Activated CD8-positive, alpha-beta memory T cell treated with anti-CD3 and anti-CD28 coated beads, Interleukin-2, amount 50 U/mL, for 48 hours (primary cell): Measurements from ENCODE around the gene DSCAML1.

Experiments
- DNase-seq: peaks from one replicate; pipeline ENCODE4 v3.0.0-alpha.2; 2020

The DSCAML1 gene

DNA sequence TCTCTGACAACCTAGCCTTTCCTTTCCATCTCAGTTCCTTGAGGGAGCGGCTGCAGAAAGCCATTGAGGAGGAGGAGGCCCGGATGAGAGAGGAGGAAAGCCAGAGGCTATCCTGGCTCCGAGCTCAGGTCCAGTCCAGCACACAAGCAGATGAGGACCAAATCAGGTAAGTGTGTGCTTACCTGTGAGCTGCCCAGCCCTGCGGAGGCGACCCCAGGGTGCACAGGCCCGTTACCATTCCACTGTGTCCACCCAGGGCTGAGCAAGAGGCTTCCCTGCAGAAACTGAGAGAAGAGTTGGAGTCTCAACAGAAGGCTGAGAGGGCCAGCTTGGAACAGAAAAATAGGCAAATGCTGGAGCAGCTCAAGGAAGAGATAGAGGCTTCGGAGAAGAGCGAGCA is 406.3 kb downstream of the DSCAML1 start:
- DNase-seq = no peak

DNA sequence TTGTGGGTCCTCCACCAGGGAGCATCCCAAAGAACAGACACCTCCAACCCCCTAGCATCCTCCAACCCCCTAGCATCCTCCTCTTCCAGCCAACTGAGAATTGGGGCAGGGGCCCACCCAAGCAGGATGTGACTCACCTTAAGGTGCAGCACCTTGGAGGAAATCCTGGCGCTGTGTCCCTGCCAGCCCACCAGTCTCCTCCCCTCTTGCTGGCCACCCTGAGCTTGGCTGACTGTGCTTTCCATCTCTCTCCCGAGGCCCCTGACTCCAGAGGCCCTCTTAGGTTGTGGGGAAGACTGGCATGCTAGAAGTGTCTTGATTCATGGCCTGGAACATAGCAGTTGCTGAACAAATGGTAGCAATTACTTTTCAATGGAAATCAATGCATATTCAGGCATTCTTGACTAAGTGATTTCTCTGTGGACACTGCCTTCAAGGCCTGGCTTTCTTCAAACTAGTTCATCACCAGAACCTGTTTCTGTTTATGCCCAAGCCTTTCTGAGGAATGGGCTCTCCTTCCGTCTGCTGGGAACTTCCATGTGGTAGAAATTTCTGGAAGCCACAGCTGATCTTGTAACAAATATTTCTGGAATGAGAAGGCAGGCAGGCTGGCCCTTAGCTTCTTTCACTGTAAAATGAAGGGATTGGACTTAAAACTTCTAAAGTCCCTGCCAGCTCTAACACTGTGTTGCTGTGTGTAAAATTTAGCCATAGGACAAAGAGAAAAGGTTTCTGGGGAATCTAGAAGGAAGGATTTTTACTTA is 408.8 kb downstream of the DSCAML1 start:
- no peak for DNase-seq

DNA sequence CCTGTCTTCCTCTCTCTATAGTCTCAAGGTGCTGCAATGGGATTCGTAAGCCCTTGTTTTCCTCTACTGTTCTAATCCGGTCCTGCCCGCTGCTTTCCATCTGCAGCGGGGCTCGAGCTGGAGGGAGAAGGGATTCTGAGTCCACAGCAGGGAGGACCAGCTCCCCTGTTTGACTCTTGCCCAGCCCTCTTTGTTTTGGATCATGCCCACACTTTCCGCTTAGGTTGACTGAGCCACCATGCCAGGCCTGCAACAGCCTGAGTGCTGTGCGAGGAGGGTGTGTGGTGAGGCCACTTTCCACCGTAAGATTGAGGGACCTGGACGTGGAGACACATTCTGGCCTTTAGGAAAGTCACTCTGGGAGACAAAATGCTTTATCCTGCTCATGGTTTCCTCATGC is 411.1 kb downstream of the DSCAML1 start:
- no peak for DNase-seq

DNA sequence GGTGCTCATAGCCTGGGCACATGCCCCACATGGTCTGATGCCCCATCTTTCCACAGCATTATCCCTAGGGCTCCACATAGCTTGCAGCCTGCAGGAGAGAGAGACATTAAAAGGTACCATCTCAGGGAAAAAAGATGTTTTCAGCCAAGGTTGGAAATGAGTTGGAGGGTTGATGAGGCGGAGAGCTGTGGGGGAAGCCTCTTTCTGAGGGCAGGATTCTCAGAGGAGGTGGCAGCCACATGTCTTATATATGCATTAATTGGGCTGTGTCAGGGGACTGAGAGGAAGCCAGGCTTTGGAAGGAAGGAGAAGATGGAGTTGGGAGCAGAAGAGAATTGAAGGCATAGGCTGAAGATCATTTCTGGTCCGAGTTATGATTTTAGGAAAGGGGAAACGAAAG is 411.5 kb downstream of the DSCAML1 start:
- DNase-seq = no peak

DNA sequence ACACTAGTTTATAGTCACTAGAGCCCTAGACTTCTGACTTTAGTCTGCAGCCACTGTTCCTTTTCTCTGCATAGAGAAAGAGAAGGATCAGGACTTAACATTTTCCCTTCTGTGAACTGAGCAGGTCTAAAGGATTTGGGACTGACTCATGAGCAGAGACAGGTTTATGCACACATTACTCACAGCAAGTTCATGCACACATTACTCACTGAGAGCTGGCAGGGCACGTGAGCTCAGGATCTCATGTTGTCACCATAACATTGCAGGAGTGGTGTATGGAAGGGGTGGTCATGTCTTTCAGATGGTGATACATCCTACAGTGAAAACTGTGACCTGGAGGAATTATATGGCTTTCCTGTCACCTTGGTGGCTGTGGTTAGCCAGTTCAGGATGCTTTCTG is 413.0 kb downstream of the DSCAML1 start:
- no peak for DNase-seq

DNA sequence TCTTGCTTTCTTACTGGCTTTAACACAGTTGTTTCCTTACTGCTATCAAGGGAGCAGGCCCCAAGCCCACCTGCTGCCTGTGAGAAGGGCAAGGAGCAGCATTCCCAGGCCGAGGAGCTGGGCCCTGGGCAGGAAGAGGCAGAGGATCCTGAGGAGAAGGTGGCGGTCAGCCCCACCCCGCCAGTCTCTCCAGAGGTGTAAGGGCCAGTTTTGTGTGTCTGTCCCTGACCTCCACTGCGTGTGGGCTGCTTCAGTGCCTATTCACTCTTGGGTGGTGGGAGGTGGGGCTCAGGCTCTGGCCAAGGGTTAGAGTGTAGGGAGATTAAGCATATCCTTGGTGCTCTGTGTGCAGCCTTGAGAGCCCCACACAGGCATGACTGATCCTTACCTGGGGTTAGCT is 414.3 kb downstream of the DSCAML1 start:
- no peak for DNase-seq

DNA sequence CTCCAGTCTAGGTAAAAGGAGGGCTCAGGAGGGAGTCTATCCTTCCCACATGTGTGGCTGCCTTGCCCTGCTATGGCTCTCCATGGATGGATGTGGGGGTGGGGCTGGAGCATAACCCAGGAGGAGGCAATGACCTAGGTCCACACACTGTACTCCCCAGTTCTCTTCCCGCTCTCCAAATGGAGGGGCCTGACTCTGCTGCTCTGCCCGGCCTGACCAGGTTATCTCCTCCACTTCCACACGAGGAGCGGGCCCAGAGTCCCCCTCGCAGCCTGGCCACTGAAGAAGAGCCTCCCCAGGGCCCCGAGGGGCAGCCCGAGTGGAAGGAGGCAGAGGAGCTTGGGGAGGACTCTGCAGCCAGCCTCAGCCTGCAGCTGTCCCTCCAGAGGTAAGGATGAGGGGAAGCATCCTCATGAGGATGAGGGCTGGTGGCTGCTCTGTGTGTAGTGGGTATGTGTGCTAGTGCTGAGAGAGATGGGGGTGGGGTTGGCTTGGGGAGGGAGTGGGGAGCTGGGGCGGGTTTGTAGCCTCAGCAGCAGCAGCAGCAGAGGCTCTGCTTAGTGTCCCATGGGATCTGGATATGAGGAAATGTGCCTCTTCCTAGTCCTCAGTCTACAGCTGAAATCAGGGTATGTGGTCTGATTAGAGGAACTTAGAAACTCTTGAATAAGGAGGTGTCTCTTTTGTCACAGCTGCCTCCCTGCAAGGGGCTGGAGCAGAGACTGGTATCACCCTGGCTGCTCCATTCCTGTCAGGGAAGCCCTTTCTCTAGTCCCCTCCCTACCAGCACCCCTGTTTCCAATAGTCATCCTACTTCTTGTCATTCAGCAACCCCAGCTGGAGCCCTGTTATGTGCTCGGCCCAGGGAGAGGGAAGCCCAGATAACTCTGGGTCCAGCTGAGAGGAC is 415.3 kb downstream of the DSCAML1 start:
- DNase-seq = no peak

DNA sequence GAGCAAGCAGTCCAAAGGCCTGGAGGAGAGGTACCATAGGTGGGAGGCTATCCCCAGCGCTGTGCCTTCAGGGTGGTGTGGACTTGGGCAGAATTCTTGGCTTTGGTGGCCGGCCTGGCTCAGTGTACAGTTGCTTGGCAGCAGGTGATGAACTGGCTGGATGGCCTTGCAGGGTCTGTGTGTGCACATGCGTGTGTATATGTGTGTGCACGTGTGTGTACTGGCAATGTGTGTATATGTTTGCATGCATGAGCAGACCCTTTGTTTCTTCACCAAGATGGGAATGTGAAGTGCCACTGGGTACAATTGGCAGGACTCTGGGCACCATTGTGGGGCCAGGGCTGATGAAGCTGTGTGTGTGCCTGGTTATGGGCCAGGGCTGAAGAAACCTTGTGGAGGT is 416.3 kb downstream of the DSCAML1 start:
- DNase-seq = no peak

DNA sequence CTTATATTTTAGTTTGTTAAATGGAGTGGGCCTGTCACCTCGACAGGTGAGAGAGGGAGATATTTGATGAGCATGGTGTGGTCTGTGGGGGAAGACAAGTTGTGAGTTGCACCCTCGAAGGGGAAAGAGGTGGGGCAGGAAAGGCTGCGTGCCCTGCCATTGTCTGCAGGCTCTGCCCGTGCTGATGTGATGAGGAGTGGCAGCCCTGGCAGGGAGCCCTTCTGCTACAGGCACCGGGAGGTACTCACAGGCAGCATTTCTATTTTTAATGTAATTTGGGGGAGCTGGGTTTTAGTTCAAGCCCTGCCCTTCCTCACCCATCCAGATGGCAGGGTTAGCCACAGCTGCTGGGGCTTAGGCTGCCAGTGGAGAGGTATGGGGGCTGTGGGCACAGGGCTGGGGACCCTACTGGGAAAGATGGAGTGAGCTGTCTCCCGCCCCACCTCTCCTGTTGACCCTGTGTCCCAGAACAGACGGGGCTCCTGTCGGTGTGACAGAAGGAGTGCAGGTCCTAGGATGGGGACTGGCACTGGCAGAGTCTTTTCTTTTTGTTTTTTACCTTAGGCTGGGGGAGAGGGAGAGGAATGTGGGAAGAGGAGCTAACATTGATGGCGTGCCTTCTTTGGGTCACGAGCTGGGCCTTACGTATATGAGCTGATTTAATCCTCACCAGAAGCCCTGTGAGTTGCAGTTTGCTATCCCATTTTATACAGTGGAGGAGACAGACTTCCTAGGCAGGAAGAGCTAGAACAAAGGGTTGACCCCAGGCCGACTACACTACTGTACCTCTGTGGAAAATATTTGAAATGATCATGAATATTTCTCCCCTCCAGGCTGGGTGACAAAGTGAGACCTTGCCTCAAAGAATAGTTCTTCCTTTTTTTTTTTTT is 417.8 kb downstream of the DSCAML1 start:
- DNase-seq = no peak
